VCaP (cell line): ENCODE data around the gene ADGRB2.

Experiments used
- H3K27ac ChIP-seq: fragments of 450-650 bp; 2 replicates; pipeline ENCODE4 v1.5.1; 2017
- TF ChIP-seq, protein P1 (sequence below): fragments of 450-650 bp; conservative IDR thresholded peaks from 2 replicates; pipeline ENCODE4 v1.5.1; 2017; ENCODE audit warnings: mild to moderate bottlenecking, moderate library complexity

The ADGRB2 gene

DNA sequence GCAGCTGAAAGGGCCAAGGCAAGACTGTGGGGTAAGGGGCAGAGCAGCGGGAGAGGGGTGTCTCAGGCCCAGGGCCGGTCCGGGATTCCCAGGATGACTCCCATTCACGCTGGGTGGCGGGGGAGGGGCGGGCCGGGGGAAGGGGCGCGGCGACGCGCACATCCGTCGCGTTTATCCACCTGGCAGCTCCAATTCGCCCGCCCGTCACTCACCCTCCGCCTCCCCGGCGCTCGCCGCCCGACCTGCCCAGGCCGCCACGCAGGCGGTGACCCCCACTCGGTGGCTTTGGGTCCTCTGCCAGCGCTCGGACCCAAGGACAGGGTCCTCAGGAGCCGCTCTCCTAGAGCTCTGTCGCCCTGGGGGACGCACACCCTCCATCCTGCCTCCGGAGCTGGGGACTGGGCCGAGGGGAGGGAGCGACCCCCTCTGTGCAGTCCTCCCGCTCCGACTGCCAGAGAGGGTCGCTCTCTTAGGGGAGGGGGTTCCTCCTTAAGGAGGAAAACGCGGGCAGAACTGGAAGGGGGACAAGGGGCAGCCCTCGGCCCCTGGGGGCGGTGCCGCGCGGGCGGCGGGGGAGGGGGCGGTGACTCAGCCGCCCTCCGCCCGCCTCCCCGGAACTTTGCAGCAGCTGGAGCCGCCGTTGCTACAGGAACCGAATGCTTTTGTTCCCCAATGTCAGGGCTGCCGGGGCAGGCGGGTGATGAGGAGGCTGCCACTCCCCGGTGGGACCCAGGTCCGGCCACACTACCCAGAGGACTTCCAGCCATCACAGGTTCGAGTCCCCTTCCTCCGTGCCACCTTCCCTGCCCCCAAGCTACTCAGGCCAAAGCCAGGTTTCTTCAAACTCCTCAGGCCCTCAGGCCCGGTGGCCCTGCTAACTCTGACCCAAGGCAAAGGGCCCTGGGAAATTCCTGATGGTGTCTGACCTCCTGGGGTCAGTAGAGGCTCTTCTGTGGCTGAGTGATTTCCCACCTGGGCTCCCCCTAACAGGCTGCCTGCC lies 3.4 kb downstream of the ADGRB2 start:
- H3K27ac ChIP-seq, result peak overlapping the region; percentile 87

DNA sequence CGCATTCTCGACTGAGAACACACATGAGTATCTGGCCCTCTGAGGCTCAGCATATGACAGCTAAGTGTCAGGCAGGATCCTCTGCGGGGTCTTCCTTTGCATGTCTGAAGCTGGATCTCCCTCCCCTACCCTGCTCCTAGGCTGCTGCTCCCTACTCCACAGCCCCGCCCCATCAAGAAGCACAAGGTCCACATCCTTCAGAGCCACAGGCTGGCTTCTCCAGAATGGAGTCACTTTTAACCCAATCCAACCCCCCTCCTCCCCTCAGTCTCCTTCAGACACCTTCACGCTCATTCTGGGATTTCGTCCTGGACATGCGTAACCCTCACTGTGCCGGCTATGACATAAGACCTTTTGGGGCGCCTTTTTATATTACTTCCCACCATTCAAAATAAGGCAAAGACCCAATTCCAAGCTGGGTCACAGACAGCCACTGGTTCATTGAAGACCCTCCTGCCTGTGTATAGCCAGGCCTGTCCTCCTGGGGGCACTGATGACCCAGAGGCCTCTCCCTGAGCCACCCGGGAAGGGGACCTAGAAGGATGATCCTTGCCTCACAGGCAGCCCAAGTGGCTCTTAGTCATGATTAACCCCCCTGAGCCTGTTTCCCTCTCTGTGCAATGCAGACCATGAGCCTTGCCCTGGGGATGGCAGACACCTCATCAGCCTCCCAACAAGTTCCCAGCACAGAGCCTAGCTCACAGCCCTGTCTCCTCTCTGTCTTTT lies 4.7 kb downstream of the ADGRB2 start:
- H3K27ac ChIP-seq, result peak overlapping the region; percentile 87; the same call in 1 of the 2 replicates
- TF ChIP-seq, protein P1, sequence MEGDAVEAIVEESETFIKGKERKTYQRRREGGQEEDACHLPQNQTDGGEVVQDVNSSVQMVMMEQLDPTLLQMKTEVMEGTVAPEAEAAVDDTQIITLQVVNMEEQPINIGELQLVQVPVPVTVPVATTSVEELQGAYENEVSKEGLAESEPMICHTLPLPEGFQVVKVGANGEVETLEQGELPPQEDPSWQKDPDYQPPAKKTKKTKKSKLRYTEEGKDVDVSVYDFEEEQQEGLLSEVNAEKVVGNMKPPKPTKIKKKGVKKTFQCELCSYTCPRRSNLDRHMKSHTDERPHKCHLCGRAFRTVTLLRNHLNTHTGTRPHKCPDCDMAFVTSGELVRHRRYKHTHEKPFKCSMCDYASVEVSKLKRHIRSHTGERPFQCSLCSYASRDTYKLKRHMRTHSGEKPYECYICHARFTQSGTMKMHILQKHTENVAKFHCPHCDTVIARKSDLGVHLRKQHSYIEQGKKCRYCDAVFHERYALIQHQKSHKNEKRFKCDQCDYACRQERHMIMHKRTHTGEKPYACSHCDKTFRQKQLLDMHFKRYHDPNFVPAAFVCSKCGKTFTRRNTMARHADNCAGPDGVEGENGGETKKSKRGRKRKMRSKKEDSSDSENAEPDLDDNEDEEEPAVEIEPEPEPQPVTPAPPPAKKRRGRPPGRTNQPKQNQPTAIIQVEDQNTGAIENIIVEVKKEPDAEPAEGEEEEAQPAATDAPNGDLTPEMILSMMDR, result no peak

More for the DNA sequence above, 3.4 kb downstream of the ADGRB2 start:
- TF ChIP-seq, protein P1, result no peak

DNA sequence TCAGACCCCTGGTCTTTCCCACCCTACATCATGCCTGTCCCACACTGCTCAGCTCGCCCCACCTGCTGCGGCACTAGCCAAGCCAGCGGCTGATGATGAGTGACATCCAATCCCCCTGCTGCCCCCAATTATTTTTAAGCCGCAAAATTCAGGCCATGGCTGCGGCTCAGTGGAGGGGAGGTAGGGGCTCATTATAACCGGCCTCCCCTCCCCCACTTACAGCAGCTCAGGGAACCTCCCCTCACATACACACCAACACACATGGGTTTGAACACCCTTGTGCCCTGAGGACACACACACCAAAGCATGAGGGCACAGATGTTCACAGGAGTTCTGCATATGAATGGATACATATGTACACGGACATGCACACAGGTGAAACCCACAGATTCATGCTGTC lies 5.3 kb downstream of the ADGRB2 start:
- H3K27ac ChIP-seq, result no peak overlapping the region
- TF ChIP-seq, protein P1, result no peak

- TF ChIP-seq, protein P1, result no peak
- no peak overlapping the region for H3K27ac ChIP-seq
These were observed 6.2 kb downstream of the ADGRB2 start for GRCh38 chr1:31757989-31758388.

DNA sequence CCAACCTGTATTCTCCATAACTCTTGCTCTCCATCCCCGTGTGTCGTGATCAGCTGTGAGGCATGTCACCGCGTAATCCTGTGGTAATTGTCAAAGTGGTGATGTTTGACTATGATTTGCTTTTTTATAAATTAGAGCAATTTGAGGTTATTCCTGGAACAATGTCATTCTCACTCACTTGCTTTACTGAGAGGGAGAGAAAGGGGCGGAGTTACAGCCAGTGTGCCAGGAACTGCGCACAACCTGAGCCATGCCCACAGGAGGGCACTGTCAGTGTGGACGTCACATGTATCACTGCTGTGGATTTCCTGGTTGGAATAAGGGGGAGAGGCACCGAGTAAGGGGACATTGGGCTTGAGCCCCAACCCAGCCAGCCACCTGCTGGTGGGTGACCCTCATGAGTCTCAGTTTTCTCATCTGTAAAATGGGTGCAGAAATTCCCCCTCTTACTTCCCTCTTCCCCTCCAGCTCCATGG lies 6.9 kb downstream of the ADGRB2 start:
- TF ChIP-seq, protein P1, result peak; percentile 23; the same call in 1 of the 2 replicates
- H3K27ac ChIP-seq, result no peak overlapping the region

DNA sequence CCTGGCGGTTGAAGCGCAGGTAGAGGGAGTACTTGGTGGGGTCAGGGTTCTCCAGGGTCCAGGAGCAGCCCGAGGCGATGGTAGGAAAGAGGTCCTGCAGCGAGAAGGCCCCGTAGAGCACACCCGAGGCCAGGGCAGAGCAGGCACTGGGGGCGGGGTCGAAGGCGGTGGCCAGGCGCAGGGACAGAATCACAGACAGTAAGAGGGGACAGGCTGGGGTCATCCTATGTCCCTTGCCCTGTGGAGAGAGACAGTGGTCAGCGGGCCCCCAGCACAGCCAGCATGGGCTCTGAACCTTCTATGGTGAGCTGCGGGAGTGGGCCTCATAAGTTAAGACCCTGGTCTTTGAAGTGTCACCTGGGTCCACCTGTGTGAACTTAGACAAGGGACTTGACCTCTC lies 7.6 kb downstream of the ADGRB2 start:
- no peak overlapping the region for H3K27ac ChIP-seq
- TF ChIP-seq, protein P1, result no peak

GRCh38 chr1:31755850-31756492 lies 8.2 kb downstream of the ADGRB2 start:
- H3K27ac ChIP-seq, result no peak overlapping the region
- TF ChIP-seq, protein P1, result no peak
